ENCODE results near the gene TIGD1.

The TIGD1 gene

DNA sequence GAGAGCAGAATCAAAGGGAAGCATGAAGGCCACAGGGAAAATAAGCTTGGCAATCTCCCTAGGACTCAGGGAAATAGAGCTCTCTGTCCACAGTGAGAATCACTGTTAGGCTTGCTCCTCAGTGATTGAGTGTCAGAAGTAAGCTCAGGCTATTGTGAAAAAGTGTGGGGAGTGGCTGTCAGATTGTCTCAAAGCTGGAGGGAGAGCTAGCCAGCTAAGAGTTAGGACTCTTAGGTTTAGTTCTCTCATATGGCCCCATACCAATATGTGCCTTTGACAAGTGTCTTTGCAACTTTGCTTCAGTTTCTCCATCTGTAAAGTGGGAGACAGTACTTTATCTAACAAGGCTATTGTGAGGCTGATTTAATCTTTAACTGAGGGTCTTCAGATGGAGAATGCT lies 17.4 kb upstream of the TIGD1 start:
- Histone ChIP-seq H3K4me3 (ENCODE audit: severe bottlenecking) (no peak overlapping the region), H3K27me3 (ENCODE audit: insufficient read depth, poor library complexity, severe bottlenecking) (no peaks in the 10 kb centered on the region), H3K27ac (ENCODE audit: poor library complexity, severe bottlenecking) (peak overlapping the region; percentile 18), H3K36me3 (ENCODE audit: low read depth) (peaks cover 81% of the 10 kb centered on the region), H3K4me1 (ENCODE audit: insufficient read depth, poor library complexity, severe bottlenecking) (peaks cover 10% of the 10 kb centered on the region), H3K9me3 (ENCODE audit: severe bottlenecking) (no peaks in the 10 kb centered on the region)
- DNase-seq (ENCODE audit: low spot score) (no peak), ATAC-seq (ENCODE audit: low read depth) (0 out of 3 replicates have a peak, but pooled peaks have one; percentile 26)
- TF ChIP-seq, protein P1, sequence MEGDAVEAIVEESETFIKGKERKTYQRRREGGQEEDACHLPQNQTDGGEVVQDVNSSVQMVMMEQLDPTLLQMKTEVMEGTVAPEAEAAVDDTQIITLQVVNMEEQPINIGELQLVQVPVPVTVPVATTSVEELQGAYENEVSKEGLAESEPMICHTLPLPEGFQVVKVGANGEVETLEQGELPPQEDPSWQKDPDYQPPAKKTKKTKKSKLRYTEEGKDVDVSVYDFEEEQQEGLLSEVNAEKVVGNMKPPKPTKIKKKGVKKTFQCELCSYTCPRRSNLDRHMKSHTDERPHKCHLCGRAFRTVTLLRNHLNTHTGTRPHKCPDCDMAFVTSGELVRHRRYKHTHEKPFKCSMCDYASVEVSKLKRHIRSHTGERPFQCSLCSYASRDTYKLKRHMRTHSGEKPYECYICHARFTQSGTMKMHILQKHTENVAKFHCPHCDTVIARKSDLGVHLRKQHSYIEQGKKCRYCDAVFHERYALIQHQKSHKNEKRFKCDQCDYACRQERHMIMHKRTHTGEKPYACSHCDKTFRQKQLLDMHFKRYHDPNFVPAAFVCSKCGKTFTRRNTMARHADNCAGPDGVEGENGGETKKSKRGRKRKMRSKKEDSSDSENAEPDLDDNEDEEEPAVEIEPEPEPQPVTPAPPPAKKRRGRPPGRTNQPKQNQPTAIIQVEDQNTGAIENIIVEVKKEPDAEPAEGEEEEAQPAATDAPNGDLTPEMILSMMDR (IDR thresholded peaks at IDR 0.05; ENCODE audit: poor library complexity, severe bottlenecking): no peak

DNA sequence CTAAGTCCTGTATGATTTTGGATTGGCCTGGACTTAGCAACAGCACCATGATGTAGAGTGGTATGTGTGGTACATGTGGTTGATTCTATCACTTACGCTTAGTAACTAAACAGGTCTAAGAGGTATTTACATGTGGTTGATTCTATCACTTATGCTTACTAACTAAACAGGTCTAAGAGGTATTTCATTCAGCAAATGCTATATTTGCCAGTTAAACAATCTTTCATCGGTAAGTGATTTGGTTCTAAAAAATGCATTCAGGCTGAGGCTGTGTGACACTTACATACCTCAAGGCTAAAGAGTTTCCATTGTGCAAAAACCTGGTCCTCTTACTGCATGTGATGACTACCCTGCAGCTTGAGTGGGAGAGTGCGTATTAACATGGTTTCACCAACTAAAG lies 13.2 kb upstream of the TIGD1 start:
- Histone ChIP-seq H3K27me3 (ENCODE audit: insufficient read depth, poor library complexity, severe bottlenecking) (no peaks in the 10 kb centered on the region), H3K9me3 (ENCODE audit: severe bottlenecking) (no peaks in the 10 kb centered on the region), H3K4me1 (ENCODE audit: insufficient read depth, poor library complexity, severe bottlenecking) (peaks cover 10% of the 10 kb centered on the region), H3K36me3 (ENCODE audit: low read depth) (peaks cover 95% of the 10 kb centered on the region), H3K4me3 (ENCODE audit: severe bottlenecking) (no peak overlapping the region), H3K27ac (ENCODE audit: poor library complexity, severe bottlenecking) (no peak overlapping the region)
- ATAC-seq (ENCODE audit: low read depth) (no peak), DNase-seq (ENCODE audit: low spot score) (no peak)
- TF ChIP-seq, protein P1 (IDR thresholded peaks at IDR 0.05; ENCODE audit: poor library complexity, severe bottlenecking): no peak

GRCh38 chr2:232562515-232563151 lies 12.3 kb upstream of the TIGD1 start:
- no peak for ATAC-seq (ENCODE audit: low read depth)
- peaks cover 95% of the 10 kb centered on the region for H3K36me3 ChIP-seq (ENCODE audit: low read depth)

GRCh38 chr2:232556426-232556825 lies 6.1 kb upstream of the TIGD1 start:
- peaks cover 87% of the 10 kb centered on the region for H3K36me3 ChIP-seq (ENCODE audit: low read depth)
- TF ChIP-seq, protein P1 (IDR thresholded peaks at IDR 0.05; ENCODE audit: poor library complexity, severe bottlenecking): no peak

More at GRCh38 chr2:232562515-232563151, 12.3 kb upstream of the TIGD1 start:
- H3K27ac ChIP-seq (ENCODE audit: poor library complexity, severe bottlenecking): no peak overlapping the region
- DNase-seq (ENCODE audit: low spot score): no peak
- peaks cover 2% of the 10 kb centered on the region for H3K4me1 ChIP-seq (ENCODE audit: insufficient read depth, poor library complexity, severe bottlenecking)
- H3K27me3 ChIP-seq (ENCODE audit: insufficient read depth, poor library complexity, severe bottlenecking): no peaks in the 10 kb centered on the region
- TF ChIP-seq, protein P1 (IDR thresholded peaks at IDR 0.05; ENCODE audit: poor library complexity, severe bottlenecking): no peak
- no peak overlapping the region for H3K4me3 ChIP-seq (ENCODE audit: severe bottlenecking)
- H3K9me3 ChIP-seq (ENCODE audit: severe bottlenecking): no peaks in the 10 kb centered on the region

DNA sequence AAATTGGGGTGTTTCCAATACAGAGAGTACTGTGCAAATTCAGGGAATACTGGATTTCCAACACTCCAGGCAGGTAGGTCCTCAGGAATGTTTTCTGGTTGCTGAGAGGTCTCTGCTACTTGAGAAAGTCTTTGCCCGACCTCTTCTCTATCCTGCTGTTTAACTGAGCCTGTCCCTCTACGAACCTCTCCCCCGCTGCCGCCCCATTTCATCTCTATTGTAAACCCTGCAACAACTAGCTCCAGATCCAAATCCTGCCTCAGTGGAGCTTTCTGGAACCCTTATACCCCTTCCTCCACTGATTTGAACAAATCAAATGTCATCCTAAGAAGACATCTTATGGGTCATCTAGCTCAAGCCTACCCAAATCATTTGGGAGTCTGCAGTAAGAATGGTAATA lies 1.4 kb upstream of the TIGD1 start:
- TF ChIP-seq, protein P1 (IDR thresholded peaks at IDR 0.05; ENCODE audit: poor library complexity, severe bottlenecking): no peak
- peaks cover 66% of the 10 kb centered on the region for H3K36me3 ChIP-seq (ENCODE audit: low read depth)
- H3K27ac ChIP-seq (ENCODE audit: poor library complexity, severe bottlenecking): peak overlapping the region; percentile 63

More at GRCh38 chr2:232556426-232556825, 6.1 kb upstream of the TIGD1 start:
- ATAC-seq (ENCODE audit: low read depth): no peak
- Histone ChIP-seq H3K4me1 (ENCODE audit: insufficient read depth, poor library complexity, severe bottlenecking) (peaks cover 2% of the 10 kb centered on the region), H3K9me3 (ENCODE audit: severe bottlenecking) (no peaks in the 10 kb centered on the region), H3K4me3 (ENCODE audit: severe bottlenecking) (no peak overlapping the region), H3K27me3 (ENCODE audit: insufficient read depth, poor library complexity, severe bottlenecking) (no peaks in the 10 kb centered on the region), H3K27ac (ENCODE audit: poor library complexity, severe bottlenecking) (no peak overlapping the region)
- DNase-seq (ENCODE audit: low spot score): no peak

More for the DNA sequence above, 1.4 kb upstream of the TIGD1 start:
- H3K27me3 ChIP-seq (ENCODE audit: insufficient read depth, poor library complexity, severe bottlenecking): no peaks in the 10 kb centered on the region
- H3K4me3 ChIP-seq (ENCODE audit: severe bottlenecking): peak overlapping the region; percentile 69
- ATAC-seq (ENCODE audit: low read depth) (no peak), DNase-seq (ENCODE audit: low spot score) (no peak)
- H3K4me1 ChIP-seq (ENCODE audit: insufficient read depth, poor library complexity, severe bottlenecking): peaks cover 8% of the 10 kb centered on the region
- no peaks in the 10 kb centered on the region for H3K9me3 ChIP-seq (ENCODE audit: severe bottlenecking)
